ENCODE data around the gene XPC.
A peak's percentile ranks its signal among the peaks of the same experiment; 100 is the strongest.

XPC gene

DNA sequence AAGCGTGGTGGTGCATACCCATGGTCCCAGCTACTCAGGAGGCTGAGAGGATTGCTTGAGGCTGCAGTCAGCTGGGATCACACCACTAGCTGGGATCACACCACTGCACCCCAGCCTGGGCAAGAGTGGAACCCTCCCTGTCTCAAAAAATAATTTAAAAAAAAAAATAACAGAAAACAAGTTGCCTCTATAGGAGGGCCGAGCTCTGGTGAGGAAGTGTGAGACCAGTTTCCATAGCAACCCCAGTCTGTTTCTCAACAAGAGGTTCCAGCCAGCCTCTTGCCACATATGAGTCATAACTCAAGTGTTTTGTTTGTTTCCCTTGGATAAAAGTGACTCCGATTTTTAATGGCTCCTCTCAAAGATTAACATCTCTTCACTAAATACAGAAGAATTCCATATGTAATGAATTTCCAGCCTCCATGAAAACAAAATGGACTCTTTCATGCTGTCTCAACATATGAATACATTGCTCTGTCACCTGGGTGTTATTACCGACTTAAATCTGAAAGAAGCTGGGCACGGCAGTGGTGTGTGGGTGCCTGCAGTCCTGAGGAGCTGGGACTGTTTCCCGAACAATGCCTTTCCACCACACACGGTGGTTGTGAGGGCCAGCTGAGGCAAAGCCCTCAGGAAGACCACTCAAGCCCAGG lies 33.9 kb downstream of the XPC start:
- peak overlapping the region; percentile 72 for H3K27ac ChIP-seq (ENCODE audit: low read length)
- H3K9ac ChIP-seq (ENCODE audit: low read length): peak overlapping the region; percentile 59
- no peak overlapping the region for H3K4me3 ChIP-seq (ENCODE audit: low read length)
- H3K27me3 ChIP-seq (ENCODE audit: control insufficient read depth, insufficient read depth, low read length): no peaks in the 10 kb centered on the region
- H3K36me3 ChIP-seq (ENCODE audit: control insufficient read depth, low read depth, low read length): peaks cover 21% of the 10 kb centered on the region
- peaks cover 9% of the 10 kb centered on the region for H3K4me1 ChIP-seq (ENCODE audit: control insufficient read depth, low read depth, low read length)
- no peaks in the 10 kb centered on the region for H3K9me3 ChIP-seq (ENCODE audit: control insufficient read depth, low read depth, low read length)

DNA sequence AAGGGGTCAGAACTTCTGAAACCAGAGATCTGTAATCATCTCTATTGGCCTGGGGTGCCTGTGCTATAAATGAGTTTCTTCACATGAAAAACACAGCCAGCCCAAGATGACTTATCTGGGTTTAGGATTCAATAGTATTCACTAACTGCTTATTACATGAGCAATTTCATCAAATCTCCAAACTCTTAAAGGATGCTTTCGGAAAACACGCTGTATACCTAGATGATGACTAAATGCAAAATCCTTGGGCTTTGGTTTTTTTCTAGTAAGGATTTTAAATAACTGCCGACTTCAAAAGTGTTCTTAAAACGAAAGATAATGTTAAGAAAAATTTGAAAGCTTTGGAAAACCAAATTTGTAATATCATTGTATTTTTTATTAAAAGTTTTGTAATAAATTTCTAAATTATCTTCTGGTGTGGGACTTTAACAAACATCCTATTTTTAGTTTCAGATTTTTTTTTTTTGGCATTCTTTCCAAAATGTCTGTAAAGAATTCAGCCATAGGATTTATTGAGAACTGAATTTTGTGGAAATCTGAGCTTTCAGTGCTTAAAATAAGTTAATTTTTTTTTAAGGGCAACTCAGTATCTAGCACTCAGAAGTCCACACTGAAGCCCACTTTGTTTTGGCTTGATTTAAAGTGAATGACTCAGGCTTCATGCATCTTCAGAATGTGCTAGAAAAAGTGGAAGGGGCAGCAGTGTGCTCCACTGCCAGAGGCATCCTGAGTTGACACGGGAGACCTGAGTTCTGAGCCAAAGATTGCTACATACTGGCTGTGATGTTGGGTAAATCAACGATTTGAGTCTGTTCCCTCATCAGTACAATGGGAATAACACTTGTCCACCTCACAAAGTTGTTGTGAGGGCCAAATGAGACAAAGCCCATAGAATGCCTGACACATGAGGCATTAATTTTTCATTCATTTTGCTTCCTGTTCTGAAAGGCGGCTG lies 34.9 kb downstream of the XPC start:
- Histone ChIP-seq H3K9ac (ENCODE audit: low read length) (peak overlapping the region; percentile 59), H3K36me3 (ENCODE audit: control insufficient read depth, low read depth, low read length) (peaks cover 22% of the 10 kb centered on the region), H3K27ac (ENCODE audit: low read length) (peak overlapping the region; percentile 54), H3K4me1 (ENCODE audit: control insufficient read depth, low read depth, low read length) (peaks cover 9% of the 10 kb centered on the region), H3K27me3 (ENCODE audit: control insufficient read depth, insufficient read depth, low read length) (no peaks in the 10 kb centered on the region), H3K9me3 (ENCODE audit: control insufficient read depth, low read depth, low read length) (no peaks in the 10 kb centered on the region), H3K4me3 (ENCODE audit: low read length) (no peak overlapping the region)

DNA sequence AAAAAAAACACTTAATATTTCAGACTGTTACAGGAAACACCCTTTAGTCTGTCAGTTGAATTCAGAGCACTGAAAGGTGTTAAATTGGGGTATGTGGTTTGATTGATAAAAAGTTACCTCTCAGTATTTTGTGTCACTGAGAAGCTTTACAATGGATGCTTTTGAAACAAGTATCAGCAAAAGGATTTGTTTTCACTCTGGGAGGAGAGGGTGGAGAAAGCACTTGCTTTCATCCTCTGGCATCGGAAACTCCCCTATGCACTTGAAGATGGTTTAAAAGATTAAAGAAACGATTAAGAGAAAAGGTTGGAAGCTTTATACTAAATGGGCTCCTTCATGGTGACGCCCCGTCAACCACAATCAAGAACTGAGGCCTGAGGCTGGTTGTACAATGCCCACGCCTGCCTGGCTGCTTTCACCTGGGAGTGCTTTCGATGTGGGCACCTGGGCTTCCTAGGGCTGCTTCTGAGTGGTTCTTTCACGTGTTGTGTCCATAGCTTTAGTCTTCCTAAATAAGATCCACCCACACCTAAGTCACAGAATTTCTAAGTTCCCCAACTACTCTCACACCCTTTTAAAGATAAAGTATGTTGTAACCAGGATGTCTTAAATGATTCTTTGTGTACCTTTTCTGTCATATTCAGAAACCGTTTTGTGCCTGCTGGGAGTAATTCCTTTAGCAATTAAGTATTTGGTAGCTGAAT lies 35.7 kb downstream of the XPC start:
- Histone ChIP-seq H3K9ac (ENCODE audit: low read length) (no peak overlapping the region), H3K27me3 (ENCODE audit: control insufficient read depth, insufficient read depth, low read length) (no peaks in the 10 kb centered on the region), H3K9me3 (ENCODE audit: control insufficient read depth, low read depth, low read length) (no peaks in the 10 kb centered on the region), H3K27ac (ENCODE audit: low read length) (no peak overlapping the region), H3K4me3 (ENCODE audit: low read length) (no peak overlapping the region), H3K36me3 (ENCODE audit: control insufficient read depth, low read depth, low read length) (peaks cover 24% of the 10 kb centered on the region), H3K4me1 (ENCODE audit: control insufficient read depth, low read depth, low read length) (peaks cover 6% of the 10 kb centered on the region)

DNA sequence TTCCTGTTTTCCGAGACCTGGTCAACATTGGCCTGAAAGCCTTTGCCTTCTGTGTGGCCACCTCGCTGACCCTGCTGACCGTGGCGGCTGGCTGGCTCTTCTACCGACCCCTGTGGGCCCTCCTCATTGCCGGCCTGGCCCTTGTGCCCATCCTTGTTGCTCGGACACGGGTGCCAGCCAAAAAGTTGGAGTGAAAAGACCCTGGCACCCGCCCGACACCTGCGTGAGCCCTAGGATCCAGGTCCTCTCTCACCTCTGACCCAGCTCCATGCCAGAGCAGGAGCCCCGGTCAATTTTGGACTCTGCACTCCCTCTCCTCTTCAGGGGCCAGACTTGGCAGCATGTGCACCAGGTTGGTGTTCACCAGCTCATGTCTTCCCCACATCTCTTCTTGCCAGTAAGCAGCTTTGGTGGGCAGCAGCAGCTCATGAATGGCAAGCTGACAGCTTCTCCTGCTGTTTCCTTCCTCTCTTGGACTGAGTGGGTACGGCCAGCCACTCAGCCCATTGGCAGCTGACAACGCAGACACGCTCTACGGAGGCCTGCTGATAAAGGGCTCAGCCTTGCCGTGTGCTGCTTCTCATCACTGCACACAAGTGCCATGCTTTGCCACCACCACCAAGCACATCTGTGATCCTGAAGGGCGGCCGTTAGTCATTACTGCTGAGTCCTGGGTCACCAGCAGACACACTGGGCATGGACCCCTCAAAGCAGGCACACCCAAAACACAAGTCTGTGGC lies 36.6 kb downstream of the XPC start:
- Histone ChIP-seq H3K27me3 (ENCODE audit: control insufficient read depth, insufficient read depth, low read length) (no peaks in the 10 kb centered on the region), H3K9ac (ENCODE audit: low read length) (no peak overlapping the region), H3K36me3 (ENCODE audit: control insufficient read depth, low read depth, low read length) (peaks cover 21% of the 10 kb centered on the region)

DNA sequence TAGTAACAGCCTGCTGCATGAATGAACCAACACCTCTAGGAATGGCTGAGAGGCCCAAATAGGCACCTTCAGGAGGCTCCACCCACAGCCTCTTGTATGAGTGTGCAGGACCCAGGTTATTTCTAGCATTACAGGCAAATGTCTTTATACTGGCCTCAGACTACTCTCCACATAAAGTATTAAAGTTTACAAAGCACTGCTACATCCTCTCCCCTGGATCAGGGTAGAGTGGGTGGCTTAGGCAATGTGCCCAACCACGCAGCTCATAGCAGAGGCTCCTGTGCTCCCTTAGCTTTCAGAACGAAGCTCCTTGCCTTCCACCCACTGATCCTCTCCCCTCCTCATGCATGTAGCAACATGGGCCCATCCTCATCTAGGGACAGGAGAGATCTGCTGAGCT lies 37.3 kb downstream of the XPC start:
- H3K4me1 ChIP-seq (ENCODE audit: control insufficient read depth, low read depth, low read length): peaks cover 6% of the 10 kb centered on the region
- H3K4me3 ChIP-seq (ENCODE audit: low read length): no peak overlapping the region
- H3K9ac ChIP-seq (ENCODE audit: low read length): no peak overlapping the region
- H3K36me3 ChIP-seq (ENCODE audit: control insufficient read depth, low read depth, low read length): peaks cover 20% of the 10 kb centered on the region
- no peak overlapping the region for H3K27ac ChIP-seq (ENCODE audit: low read length)
- H3K27me3 ChIP-seq (ENCODE audit: control insufficient read depth, insufficient read depth, low read length): no peaks in the 10 kb centered on the region
- no peaks in the 10 kb centered on the region for H3K9me3 ChIP-seq (ENCODE audit: control insufficient read depth, low read depth, low read length)

More for the DNA sequence above, 36.6 kb downstream of the XPC start:
- Histone ChIP-seq H3K4me1 (ENCODE audit: control insufficient read depth, low read depth, low read length) (peaks cover 6% of the 10 kb centered on the region), H3K9me3 (ENCODE audit: control insufficient read depth, low read depth, low read length) (no peaks in the 10 kb centered on the region), H3K4me3 (ENCODE audit: low read length) (no peak overlapping the region), H3K27ac (ENCODE audit: low read length) (no peak overlapping the region)

DNA sequence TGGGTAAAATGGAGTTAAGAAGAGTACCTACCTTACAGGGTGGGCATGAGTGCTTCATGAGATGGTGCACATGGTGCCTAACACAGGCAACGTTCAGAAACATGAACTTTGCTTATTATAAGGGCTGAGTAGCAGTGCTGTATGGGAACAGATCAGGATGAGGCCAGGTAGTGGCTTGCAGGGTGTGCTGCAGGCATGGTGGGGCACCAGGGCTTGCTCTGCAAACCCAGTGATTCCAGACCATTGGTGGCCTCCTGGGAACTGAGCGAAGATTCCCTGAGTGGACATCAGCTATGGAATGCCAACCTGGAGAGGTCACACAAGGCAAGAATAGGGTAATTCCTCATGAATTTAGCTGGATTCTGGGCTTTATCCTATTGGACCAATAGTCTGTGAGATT lies 37.7 kb downstream of the XPC start:
- Histone ChIP-seq H3K36me3 (ENCODE audit: control insufficient read depth, low read depth, low read length) (peaks cover 25% of the 10 kb centered on the region), H3K27ac (ENCODE audit: low read length) (no peak overlapping the region), H3K4me1 (ENCODE audit: control insufficient read depth, low read depth, low read length) (peaks cover 6% of the 10 kb centered on the region), H3K9me3 (ENCODE audit: control insufficient read depth, low read depth, low read length) (no peaks in the 10 kb centered on the region), H3K9ac (ENCODE audit: low read length) (no peak overlapping the region), H3K27me3 (ENCODE audit: control insufficient read depth, insufficient read depth, low read length) (no peaks in the 10 kb centered on the region), H3K4me3 (ENCODE audit: low read length) (no peak overlapping the region)

DNA sequence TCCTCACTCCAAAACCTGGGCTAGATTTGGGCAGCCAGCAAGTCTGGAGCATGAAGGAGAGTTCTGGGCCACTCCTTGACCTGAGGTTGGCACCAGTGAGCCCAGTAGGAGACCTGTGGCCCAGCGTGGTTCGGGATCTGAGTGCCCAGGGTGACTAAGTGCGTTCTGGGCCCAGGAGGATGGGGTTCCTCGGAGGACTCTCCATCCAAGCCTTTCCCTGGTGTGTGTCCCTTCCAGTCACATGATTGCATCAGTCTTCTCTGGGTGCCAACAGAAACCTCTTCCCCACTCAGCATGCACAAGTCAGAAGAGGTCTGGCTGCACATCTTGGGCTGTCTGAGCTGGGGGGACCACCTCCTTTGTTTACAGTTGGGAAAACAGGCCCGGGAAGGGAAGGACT lies 38.6 kb downstream of the XPC start:
- Histone ChIP-seq H3K36me3 (ENCODE audit: control insufficient read depth, low read depth, low read length) (peaks cover 30% of the 10 kb centered on the region), H3K27ac (ENCODE audit: low read length) (no peak overlapping the region), H3K4me3 (ENCODE audit: low read length) (no peak overlapping the region), H3K9me3 (ENCODE audit: control insufficient read depth, low read depth, low read length) (no peaks in the 10 kb centered on the region), H3K27me3 (ENCODE audit: control insufficient read depth, insufficient read depth, low read length) (no peaks in the 10 kb centered on the region), H3K9ac (ENCODE audit: low read length) (no peak overlapping the region), H3K4me1 (ENCODE audit: control insufficient read depth, low read depth, low read length) (peaks cover 5% of the 10 kb centered on the region)

DNA sequence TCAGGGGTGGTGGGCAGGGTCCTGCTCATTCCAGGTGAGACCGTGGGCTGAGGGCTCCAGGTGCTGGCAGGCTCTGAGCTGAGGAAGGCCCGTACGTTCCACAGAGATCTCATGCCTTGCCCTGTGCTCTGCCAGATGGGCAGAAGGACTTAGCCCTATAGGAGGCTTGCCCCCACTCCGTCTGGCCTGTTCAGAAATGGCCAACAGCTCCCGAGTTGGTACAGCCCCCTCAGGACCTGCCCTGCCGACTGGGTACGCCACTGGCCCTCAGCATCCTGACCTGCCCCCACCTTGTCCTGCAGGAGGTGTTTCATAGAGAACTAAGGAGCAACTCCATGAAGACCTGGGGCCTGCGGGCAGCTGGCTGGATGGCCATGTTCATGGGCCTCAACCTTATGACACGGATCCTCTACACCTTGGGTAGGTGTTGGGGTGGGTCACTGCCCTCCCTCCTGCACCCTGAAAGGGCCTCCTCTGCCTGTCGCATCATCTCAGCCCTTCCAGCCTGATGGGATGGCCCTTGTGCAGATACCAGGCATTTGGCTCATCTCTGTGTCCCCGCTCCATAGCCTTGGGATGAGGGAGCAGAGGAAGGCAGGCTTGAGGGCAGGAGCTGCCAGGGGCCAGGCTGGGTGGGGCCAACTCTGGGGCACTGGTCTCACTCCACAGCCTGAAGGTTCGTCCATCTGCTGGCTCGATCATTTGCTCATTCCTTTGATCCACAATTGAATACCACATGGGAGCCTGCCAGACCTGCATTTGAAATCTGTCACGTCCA lies 39.3 kb downstream of the XPC start:
- H3K36me3 ChIP-seq (ENCODE audit: control insufficient read depth, low read depth, low read length): peaks cover 37% of the 10 kb centered on the region
- peaks cover under 1% of the 10 kb centered on the region for H3K4me1 ChIP-seq (ENCODE audit: control insufficient read depth, low read depth, low read length)
- H3K27me3 ChIP-seq (ENCODE audit: control insufficient read depth, insufficient read depth, low read length): no peaks in the 10 kb centered on the region
- H3K9ac ChIP-seq (ENCODE audit: low read length): no peak overlapping the region
- no peak overlapping the region for H3K27ac ChIP-seq (ENCODE audit: low read length)
- H3K4me3 ChIP-seq (ENCODE audit: low read length): no peak overlapping the region
- H3K9me3 ChIP-seq (ENCODE audit: control insufficient read depth, low read depth, low read length): no peaks in the 10 kb centered on the region

DNA sequence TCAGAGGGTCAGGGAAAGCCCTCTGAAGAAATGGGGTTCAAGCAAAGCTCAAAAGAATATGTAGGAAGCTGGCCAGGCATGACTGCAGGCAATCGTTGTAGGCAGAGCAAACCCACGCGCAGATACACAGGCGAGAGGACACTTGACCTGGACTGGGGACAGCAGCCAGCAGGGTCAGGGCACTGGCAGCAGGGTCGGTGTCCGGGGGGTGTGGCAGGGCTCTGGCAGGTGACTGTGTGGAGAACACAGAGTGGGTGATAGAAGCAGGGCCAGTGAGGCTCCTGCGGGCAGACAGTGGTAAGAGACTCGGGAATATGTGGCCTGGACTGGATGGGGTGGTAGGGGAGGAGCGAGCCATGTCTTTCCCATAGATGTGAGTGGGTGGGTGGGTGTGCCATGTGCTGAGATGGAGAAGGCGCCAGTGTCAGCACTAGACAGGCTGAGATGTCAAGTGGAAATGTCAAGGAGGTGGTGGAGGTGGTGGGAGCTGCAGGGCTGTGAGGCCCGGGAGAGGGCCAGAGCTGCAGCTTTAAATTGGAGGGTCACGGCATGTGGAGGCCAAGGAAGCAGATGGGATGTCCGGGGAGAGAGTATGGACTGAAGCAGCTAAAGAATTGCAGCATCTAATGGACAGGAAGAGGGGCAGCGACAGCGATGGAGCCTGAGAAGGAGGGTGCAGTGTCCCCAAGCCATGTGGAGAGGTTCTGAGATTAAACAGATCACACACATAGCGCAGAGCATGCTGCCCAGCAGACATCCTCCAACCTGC lies 40.1 kb downstream of the XPC start:
- H3K27ac ChIP-seq (ENCODE audit: low read length): no peak overlapping the region
- H3K9ac ChIP-seq (ENCODE audit: low read length): no peak overlapping the region
- H3K27me3 ChIP-seq (ENCODE audit: control insufficient read depth, insufficient read depth, low read length): no peaks in the 10 kb centered on the region
- no peaks in the 10 kb centered on the region for H3K4me1 ChIP-seq (ENCODE audit: control insufficient read depth, low read depth, low read length)
- H3K9me3 ChIP-seq (ENCODE audit: control insufficient read depth, low read depth, low read length): no peaks in the 10 kb centered on the region
- H3K4me3 ChIP-seq (ENCODE audit: low read length): no peak overlapping the region
- peaks cover 45% of the 10 kb centered on the region for H3K36me3 ChIP-seq (ENCODE audit: control insufficient read depth, low read depth, low read length)

DNA sequence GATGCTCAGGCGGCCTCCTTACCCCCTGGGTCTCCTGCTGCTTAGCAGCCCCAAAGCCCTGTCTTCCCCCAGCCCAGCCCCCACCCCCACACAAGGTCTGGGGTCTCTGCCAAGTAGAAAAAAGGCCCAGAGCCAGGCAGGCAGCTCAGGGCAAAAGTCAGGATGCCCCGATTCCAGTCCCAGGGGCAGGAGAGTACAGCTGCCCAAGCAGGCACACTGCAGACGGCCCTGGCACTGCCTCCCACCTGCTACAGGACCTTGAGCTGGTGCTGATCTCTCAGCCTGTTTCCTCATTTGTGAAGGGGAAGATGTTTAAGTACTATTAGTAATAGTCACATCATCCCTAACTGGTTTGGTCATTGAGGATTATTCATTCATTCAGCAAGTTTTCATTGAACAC lies 41.0 kb downstream of the XPC start:
- Histone ChIP-seq H3K4me3 (ENCODE audit: low read length) (no peak overlapping the region), H3K9me3 (ENCODE audit: control insufficient read depth, low read depth, low read length) (no peaks in the 10 kb centered on the region), H3K4me1 (ENCODE audit: control insufficient read depth, low read depth, low read length) (no peaks in the 10 kb centered on the region), H3K9ac (ENCODE audit: low read length) (no peak overlapping the region), H3K36me3 (ENCODE audit: control insufficient read depth, low read depth, low read length) (peaks cover 53% of the 10 kb centered on the region), H3K27ac (ENCODE audit: low read length) (no peak overlapping the region), H3K27me3 (ENCODE audit: control insufficient read depth, insufficient read depth, low read length) (no peaks in the 10 kb centered on the region)

Data from iPS-18a (cell line).